ENCODE measurements around the gene CDH13.

The CDH13 gene

GRCh38 chr16:82965808-82966207 lies 339.0 kb downstream of the CDH13 start:
- peak; percentile 17 for DNase-seq

DNA sequence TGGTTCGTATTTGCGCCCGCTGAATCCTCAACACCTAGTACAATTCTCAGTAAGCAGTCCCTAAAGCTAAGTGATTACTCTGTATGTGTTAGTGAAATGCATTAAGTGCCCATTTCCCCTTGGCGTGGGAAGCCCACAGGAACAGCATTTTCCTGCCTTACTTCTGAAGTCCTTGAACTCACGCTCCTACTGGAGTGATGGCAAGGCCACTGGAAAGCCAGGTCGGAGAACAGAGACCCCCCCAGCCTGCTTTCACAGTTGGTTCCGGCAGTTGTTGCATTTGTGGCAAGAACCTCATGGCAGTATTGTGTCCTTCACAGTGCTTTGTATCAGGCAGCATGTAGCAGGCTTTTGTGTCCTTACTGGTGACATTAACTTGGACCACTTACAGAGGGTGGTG lies 340.7 kb downstream of the CDH13 start:
- no peak for DNase-seq

- DNase-seq = no peak
These were observed 344.4 kb downstream of the CDH13 start for GRCh38 chr16:82971126-82971525.

DNA sequence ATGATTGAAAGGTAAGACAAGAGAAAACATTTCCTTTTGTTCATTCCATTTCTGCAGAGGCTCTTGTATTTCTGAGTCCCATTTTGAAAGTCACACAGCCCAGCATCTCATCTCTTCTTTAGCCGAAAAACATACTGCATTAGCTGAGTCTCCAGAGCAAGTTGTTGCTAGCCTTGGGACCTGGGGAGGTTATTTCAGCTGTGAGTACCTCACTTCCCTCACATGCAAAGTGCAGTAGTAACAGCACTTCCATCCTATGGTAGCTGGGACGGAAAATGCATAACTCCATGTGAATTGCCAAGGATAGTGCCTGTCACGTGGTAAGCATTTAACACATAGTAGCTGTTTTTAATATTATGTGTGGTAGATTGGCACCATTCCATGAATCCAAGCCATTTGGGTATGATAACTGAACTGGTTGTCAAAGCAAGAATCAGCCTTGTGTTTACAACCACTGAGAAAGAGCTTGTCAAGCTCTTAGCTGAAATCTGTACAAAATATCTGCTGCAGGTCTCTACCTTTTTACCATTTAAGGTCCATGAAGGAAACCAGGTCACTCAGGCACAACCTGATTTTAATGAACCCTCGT lies 345.7 kb downstream of the CDH13 start:
- DNase-seq = no peak

- no peak for DNase-seq
These were observed 352.8 kb downstream of the CDH13 start for GRCh38 chr16:82979406-82980111.

- no peak for DNase-seq
These were observed 354.0 kb downstream of the CDH13 start for GRCh38 chr16:82980810-82981209.

DNA sequence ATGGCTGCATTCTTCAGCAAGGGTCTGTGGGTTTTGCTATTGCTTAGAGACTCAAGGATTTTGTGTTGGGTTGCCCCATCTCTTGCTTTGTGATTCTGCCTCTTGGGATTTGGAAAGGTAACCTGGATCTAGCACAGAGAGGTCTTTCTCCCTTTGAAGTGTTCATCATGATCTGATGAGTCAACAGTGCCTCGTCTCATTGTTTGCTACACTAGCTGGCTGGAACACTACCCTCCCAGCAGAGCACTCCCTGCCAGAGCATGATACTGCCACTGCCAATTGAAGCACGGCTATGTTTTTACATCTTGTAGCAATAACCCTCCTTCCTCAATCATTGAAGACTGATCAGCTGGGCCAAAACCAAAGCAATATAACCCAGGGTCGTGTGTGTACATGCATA lies 361.0 kb downstream of the CDH13 start:
- DNase-seq = peak; percentile 3

- DNase-seq = no peak
These were observed 363.4 kb downstream of the CDH13 start for GRCh38 chr16:82990155-82990554.

DNA sequence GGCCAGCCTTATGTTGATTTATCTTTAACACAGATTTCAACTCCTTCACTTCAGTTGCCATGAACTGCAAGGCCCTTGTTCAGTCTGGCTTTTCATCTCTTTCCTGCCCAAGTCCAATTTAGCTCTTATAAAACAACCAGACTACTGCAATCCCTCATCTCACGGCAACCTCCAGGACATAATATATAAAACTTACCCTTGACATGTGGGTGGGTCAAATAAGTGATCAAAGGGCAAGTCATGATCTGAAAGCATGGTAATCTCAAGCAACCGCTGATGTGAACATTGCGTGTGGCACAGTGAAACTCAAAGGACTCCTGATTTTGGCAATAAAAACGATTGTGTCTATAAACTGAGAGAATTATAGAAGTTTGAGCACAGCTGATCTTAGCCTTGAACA lies 364.6 kb downstream of the CDH13 start:
- DNase-seq = no peak

- no peak for DNase-seq
These were observed 365.4 kb downstream of the CDH13 start for GRCh38 chr16:82991966-82992675.

DNA sequence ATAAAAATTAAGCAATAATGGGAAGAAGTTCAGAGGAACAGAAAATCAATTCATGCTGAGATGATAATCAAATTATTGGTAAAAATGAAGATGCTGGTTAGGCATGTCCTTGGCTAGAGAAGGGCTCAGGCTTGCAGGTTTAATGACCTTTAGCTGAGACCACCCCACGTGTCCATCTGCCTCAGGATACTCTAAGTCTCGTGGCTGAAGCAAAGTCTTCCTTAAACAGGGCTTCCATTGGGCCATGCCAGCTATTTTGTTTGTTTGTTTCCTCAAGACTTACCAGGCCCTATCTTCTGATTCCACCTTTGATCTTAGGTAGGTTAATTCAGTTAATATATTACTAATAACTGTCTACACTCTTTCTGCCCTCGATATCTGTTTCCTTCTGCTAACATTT lies 366.0 kb downstream of the CDH13 start:
- DNase-seq = no peak

DNA sequence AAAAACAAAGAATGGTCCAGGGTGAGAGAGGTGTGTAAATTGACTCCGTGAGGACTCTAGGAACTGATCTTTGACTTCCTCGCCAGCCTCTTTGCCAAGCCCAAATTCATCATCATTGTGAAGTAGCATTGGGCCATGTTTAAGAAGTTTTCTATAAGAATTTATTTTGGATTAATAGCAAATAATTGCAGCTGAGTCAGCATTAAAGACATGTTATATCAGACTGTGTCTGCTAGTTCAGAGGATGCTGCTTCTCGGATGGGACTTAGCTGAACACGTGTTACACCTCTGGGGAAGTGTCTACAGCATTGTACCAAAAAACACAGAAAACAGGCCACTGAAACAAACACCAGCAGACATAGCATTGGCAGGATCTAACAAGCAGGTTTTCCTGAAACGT lies 366.6 kb downstream of the CDH13 start:
- DNase-seq = no peak

GRCh38 chr16:82993926-82994325 lies 367.2 kb downstream of the CDH13 start:
- DNase-seq = no peak

DNA sequence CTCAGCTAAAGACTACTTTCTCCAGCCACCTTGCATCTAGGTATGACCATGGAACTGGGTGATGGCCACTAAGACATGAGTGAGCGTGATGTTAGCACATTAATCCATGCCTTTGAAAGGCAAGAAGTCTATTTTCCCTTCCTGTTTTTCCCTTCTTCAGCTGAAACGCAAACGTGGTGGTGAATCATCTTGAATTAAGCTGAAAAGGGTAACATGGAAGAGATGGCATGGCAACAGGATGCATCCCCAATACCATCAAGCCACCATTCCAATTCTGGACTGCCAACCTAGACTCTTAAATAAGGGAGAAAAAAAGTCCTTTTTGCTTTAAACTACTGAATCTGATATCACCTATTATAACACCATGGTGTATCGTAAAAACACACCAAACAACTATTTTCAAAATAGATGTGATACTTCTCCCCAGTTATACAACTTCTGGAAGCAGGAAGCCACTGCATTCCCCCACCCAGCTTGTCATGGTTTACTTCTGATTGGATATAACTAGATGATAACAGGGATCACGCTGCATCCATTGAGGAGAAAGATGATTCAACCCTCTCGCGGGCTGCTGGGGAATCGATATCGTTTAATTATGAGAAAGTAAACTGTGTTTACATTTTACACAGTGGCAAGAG lies 368.6 kb downstream of the CDH13 start:
- DNase-seq = no peak

GRCh38 chr16:82995924-82996441 lies 369.2 kb downstream of the CDH13 start:
- peak; percentile 79 for DNase-seq

DNA sequence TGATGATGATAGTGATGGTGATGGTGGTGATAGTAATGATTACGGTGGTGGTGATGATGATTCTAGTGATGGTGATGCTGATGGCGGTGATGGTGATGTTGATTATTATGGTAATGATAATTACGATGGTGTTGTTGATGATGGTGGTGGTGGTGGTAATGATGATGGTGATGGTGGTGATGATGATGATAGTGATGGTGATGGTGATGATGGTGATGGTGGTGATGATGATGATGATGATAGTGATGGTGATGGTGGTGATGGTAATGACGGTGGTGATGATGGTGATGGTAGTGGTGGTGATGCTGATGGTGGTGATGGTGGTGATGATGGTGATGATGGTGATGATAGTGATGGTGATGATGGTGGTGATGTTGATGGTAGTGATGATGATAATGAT lies 370.0 kb downstream of the CDH13 start:
- DNase-seq = no peak

- no peak for DNase-seq
These were observed 372.9 kb downstream of the CDH13 start for GRCh38 chr16:82999711-83000110.

- DNase-seq = peak; percentile 39
These were observed 375.9 kb downstream of the CDH13 start for GRCh38 chr16:83002351-83003334.

GRCh38 chr16:83004868-83005652 lies 378.3 kb downstream of the CDH13 start:
- no peak for DNase-seq

DNA sequence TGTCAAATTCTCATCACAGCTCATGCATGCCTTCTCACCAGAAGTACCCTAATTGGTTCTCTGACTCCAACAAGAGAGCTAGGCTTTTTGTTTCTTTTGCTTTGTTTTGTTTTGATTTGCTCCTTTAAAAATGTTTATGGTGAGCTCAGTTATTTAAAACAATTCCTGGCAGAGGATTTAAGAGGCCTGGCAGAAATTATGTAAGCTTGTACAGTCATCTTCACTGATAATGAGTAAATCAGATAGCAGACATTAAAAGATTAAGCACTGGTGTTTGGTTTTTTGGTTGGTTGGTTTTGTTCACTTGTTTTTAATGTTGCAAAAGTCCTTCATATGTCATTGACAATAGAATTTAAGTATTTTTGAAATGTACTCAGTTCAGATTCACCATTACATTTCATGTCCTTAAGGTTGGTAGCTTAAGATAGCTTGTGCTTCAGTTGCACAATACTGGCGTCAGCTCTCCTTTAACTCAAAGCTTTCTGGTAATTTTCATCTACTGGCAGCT lies 378.9 kb downstream of the CDH13 start:
- DNase-seq = no peak

Measured in NCI-H1092 treated with DMSO at 0.1 percent for 48 hours (cell line).